HEK293T (cell line): Measurements from ENCODE around the gene GRIK2.
A peak's percentile ranks its signal among the peaks of the same experiment; 100 is the strongest.

Source experiments
- CTCF ChIA-PET: fragments of 350-600 bp; formaldehyde crosslinking; extraction: SDS; loops from one replicate; lab custom pipeline; 2021; ENCODE audit warnings: antibody characterized with exemption, inconsistent platforms; lab: Yijun Ruan, JAX
- POLR2A ChIA-PET: fragments of 350-600 bp; formaldehyde crosslinking; extraction: SDS; loops from one replicate; lab custom pipeline; 2020; ENCODE audit warnings: antibody characterized with exemption, inconsistent platforms; lab: Yijun Ruan, JAX
- DNase-seq: peaks from one replicate; pipeline ENCODE4 v3.0.0; 2012; ENCODE audit warnings: mixed read lengths; ENCODE audit errors: extremely low spot score
- ARNT ChIP-seq: fragments of 450-650 bp; IDR thresholded peaks from 2 replicates; pipeline ENCODE4 v1.6.1; 2017; ENCODE audit warnings: mild to moderate bottlenecking
- BHLHE40 ChIP-seq: fragments of 450-650 bp; IDR thresholded peaks from 2 replicates; pipeline ENCODE4 v1.6.1; 2016; ENCODE audit warnings: mild to moderate bottlenecking, moderate library complexity, borderline replicate concordance
- CTBP1 ChIP-seq: fragments of 450-650 bp; IDR thresholded peaks from 2 replicates; pipeline ENCODE4 v1.6.1; 2016; ENCODE audit warnings: borderline replicate concordance
- ELF4 ChIP-seq: fragments of 450-650 bp; IDR thresholded peaks from 2 replicates; pipeline ENCODE4 v1.6.1; 2017; ENCODE audit warnings: antibody characterized with exemption
- FOXA1 ChIP-seq: fragments of 450-650 bp; IDR thresholded peaks from 2 replicates; pipeline ENCODE4 v1.6.1; 2016; ENCODE audit warnings: mild to moderate bottlenecking
- FOXK2 ChIP-seq: fragments of 450-650 bp; IDR thresholded peaks from 2 replicates; pipeline ENCODE4 v1.6.1; 2016; ENCODE audit warnings: mild to moderate bottlenecking
- FOXM1 ChIP-seq: fragments of 450-650 bp; IDR thresholded peaks from 2 replicates; pipeline ENCODE4 v1.6.1; 2017; ENCODE audit warnings: mild to moderate bottlenecking, borderline replicate concordance
- HDGF ChIP-seq: fragments of 450-650 bp; IDR thresholded peaks from 2 replicates; pipeline ENCODE4 v1.6.1; 2017; ENCODE audit warnings: antibody characterized with exemption, borderline replicate concordance
- L3MBTL2 ChIP-seq: fragments of 450-650 bp; conservative IDR thresholded peaks from 2 replicates; pipeline ENCODE4 v1.6.1; 2016; ENCODE audit warnings: mild to moderate bottlenecking
- LEF1 ChIP-seq: fragments of 450-650 bp; IDR thresholded peaks from 2 replicates; pipeline ENCODE4 v1.6.1; 2017; ENCODE audit warnings: mild to moderate bottlenecking, borderline replicate concordance
- NFRKB ChIP-seq: fragments of 450-650 bp; IDR thresholded peaks from 2 replicates; pipeline ENCODE4 v1.6.1; 2016; ENCODE audit warnings: mild to moderate bottlenecking, moderate library complexity
- PKNOX1 ChIP-seq: fragments of 450-650 bp; IDR thresholded peaks from 2 replicates; pipeline ENCODE4 v1.6.1; 2016
- SP1 ChIP-seq: fragments of 450-650 bp; IDR thresholded peaks from 2 replicates; pipeline ENCODE4 v1.6.1; 2017
- SUZ12 ChIP-seq: fragments of 450-650 bp; IDR thresholded peaks from 2 replicates; pipeline ENCODE4 v1.6.1; 2016; ENCODE audit warnings: mild to moderate bottlenecking
- TARDBP ChIP-seq: fragments of 450-650 bp; IDR thresholded peaks from 2 replicates; pipeline ENCODE4 v1.6.1; 2016
- ZNF384 ChIP-seq: fragments of 450-650 bp; IDR thresholded peaks from 2 replicates; pipeline ENCODE4 v1.6.1; 2016

GRIK2 gene

GRCh38 chr6:101478891-101479290, 85.4 kb downstream of the GRIK2 start:
- DNase-seq, result no peak
- POLR2A ChIA-PET, result no interaction called here
- TF ChIP-seq CTBP1, result no peak
- TF ChIP-seq PKNOX1, result no peak
- CTCF ChIA-PET, result no interaction called here

GRCh38 chr6:101482606-101483005, 89.1 kb downstream of the GRIK2 start:
- DNase-seq, result no peak
- TF ChIP-seq FOXM1 (no peak), PKNOX1 (no peak), LEF1 (no peak), ELF4 (no peak), ARNT (no peak), FOXA1 (no peak), HDGF (no peak), NFRKB (no peak)
- POLR2A ChIA-PET, result no interaction called here
- CTCF ChIA-PET, result no interaction called here

DNA sequence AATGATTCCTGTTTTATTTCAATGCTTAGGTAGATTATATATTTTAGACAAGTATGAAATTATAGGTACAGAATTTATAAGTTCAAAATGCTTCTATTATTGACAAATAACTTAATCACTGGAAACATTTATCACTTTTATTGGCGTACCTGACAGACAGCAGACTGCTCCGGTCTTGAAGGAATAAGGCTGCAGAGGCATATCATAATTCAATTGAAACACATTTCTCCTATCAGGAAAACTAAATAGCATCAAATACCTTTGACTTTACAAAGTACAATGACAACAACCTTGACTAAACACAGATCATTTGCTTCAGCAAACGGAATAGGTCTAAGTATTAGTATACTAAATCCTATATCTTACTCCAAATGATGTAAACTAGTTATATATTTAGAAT, 91.3 kb downstream of the GRIK2 start:
- TF ChIP-seq PKNOX1, result 0 out of 2 replicates have a peak, but pooled peaks have one; percentile 4
- TF ChIP-seq FOXK2, result no peak

GRCh38 chr6:101486124-101486523, 92.6 kb downstream of the GRIK2 start:
- ChIA-PET POLR2A (no interaction called here), CTCF (no interaction called here)
- DNase-seq, result no peak
- TF ChIP-seq FOXM1 (no peak), FOXK2 (no peak), LEF1 (no peak), ZNF384 (no peak), BHLHE40 (no peak), L3MBTL2 (no peak), ELF4 (no peak), HDGF (no peak), TARDBP (no peak), SUZ12 (no peak), PKNOX1 (no peak), ARNT (no peak), NFRKB (no peak), SP1 (no peak), FOXA1 (no peak), CTBP1 (no peak)

More for the DNA sequence above, 91.3 kb downstream of the GRIK2 start:
- no peak for DNase-seq
- POLR2A ChIA-PET, result no interaction called here
- CTCF ChIA-PET, result no interaction called here

GRCh38 chr6:101486726-101487125, 93.2 kb downstream of the GRIK2 start:
- TF ChIP-seq ARNT (no peak), NFRKB (no peak), SP1 (no peak), LEF1 (no peak), CTBP1 (no peak), BHLHE40 (no peak), PKNOX1 (no peak), ZNF384 (no peak), HDGF (no peak), L3MBTL2 (no peak), FOXA1 (no peak), FOXK2 (no peak), TARDBP (no peak), FOXM1 (no peak), SUZ12 (no peak), ELF4 (no peak)
- no peak for DNase-seq
- ChIA-PET POLR2A (no interaction called here), CTCF (no interaction called here)

- TF ChIP-seq L3MBTL2 (no peak), SUZ12 (no peak), TARDBP (no peak), FOXK2 (no peak), BHLHE40 (no peak), NFRKB (no peak), CTBP1 (no peak), PKNOX1 (no peak), HDGF (no peak)
- POLR2A ChIA-PET, result no interaction called here
- no peak for DNase-seq
- CTCF ChIA-PET, result no interaction called here
Measured at GRCh38 chr6:101489456-101489855, 95.9 kb downstream of the GRIK2 start.
